Activated CD8-positive, alpha-beta memory T cell treated with anti-CD3 and anti-CD28 coated beads, Interleukin-2, amount 50 U/mL, for 4 hours (primary cell): Measurements from ENCODE around the gene PI4KA.
"Not testable (repeated sequence)": the region's sequence is repeated elsewhere in the genome, so short reads cannot be mapped to it uniquely, and the experiment has no call there.

Experiments
- DNase-seq: peaks from one replicate; pipeline ENCODE4 v3.0.0-alpha.2; 2020

The PI4KA gene

GRCh38 chr22:20773793-20774212, 84.8 kb downstream of the PI4KA start, which contains the start of gene SERPIND1:
TSS of gene SERPIND1 (plus strand) at chr22:20774113. CDS start at chr22:20779313, 5,200 bp downstream.
- DNase-seq = no peak

DNA sequence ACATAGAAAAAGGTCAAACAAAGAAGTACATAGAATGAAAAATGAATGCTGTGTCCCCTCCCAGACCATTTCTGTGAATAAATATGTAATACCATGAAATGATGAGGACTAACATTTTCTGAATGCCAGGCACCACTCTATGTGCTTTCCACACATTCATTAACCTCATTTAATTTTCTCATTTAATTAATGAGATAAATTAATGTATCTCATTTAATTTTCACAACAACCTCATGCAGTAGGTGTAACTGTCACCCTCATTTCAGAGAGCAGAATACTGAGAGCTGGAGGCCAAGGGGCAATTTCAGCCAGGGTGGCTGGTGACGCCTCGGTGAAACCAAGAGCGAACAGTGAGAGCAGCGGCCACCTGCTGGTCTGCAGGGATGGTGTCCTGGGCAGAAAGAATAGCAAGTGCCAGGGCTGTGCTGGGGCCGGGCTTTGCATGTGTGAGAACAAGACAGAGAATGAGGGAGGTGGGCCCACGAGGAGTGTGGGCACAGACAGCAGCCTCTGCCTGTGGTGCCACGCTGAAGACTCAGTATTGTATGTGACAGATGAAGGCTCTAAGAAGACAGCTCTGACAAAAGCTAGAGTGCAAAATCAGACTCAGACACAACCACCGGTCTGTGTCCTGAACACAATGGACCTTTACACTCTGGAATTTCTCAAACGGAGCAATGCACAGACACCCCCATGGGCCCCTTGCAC, 86.5 kb downstream of the PI4KA start:
- no peak for DNase-seq

DNA sequence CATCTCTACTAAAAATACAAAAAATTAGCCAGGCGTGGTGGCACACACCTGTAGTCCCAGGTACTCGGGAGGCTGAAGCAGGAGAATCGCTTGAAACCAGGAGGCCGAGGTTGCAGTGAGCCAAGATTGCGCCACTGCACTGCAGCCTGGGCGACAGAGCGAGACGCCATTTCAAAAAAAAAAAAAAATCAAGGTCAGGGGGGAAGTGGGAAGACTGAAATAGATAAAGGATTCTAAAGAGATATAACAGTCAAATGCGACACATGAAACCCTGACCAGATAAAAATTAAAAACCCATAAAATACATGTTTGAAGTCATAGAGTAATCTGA, 89.2 kb downstream of the PI4KA start:
- DNase-seq = not testable (repeated sequence)

- DNase-seq = no peak
These were observed 92.1 kb downstream of the PI4KA start for GRCh38 chr22:20766530-20766929.

- DNase-seq = no peak
These were observed 92.7 kb downstream of the PI4KA start for GRCh38 chr22:20765938-20766337.

DNA sequence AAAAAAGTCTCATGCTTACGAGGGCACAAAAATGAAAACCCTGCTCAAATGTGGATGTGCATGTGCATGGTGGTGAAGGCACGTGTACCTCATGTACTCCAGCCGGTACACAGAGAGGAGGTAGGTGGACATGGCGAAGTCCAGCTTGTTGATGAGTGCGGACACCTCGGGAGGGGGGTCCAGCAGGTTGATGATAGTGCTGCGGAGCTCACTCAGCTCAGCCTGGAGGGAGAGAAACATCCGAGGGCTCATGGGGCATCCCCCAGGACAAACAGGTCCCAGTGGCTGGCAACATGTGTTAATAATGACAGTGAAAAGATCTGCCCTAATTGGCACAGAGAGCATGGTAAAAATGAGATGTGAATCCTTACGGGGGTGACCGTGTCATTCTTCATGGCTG, 93.9 kb downstream of the PI4KA start:
- DNase-seq = no peak

GRCh38 chr22:20764471-20764720, 94.2 kb downstream of the PI4KA start:
- no peak for DNase-seq

GRCh38 chr22:20763630-20764470, 94.8 kb downstream of the PI4KA start:
- no peak for DNase-seq

DNA sequence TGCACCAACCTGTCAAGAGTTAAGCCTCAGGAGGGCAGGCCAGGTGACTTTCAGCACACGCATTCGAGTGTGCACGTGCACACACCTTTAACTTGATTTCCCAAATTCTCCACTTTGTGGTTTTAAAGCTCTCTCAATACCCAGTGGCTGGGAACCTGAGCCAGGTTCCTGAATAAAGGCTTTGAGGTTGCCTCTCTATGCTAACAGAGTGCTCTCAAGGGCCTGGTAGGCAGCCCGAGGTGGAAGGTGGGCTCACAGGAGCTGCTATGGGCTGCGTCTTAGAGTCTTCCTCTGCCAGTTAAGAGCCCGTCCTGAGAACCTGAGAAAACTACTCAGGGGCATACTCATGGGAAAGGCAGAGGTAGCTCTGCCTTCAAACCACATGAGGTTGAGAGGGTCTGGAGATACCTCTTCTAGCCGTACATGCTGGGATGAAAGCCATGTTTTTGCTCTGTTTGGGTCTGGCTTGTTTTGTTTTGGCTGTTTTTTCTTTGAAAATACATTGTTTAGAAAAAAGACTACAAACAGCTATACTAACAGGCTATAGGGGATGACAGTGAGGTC, 96.3 kb downstream of the PI4KA start:
- no peak for DNase-seq

DNA sequence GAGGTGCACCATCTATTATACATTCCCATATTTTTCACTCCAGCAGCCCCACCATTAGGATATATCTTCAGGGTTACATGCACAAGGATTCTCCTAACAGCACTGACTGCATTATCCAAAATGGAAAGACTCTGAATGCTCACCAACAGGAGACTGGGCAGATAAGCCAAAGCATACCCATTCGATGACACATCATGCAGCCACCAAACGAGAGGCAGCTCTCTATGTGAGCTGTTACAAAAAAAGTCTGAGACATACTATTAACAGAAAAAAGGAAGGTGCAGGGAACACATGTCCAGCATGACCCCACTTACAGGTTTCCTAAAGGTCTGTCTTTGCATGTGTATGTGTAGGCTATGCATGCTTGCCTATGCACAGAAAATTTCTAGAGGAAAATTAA, 97.1 kb downstream of the PI4KA start:
- no peak for DNase-seq

DNA sequence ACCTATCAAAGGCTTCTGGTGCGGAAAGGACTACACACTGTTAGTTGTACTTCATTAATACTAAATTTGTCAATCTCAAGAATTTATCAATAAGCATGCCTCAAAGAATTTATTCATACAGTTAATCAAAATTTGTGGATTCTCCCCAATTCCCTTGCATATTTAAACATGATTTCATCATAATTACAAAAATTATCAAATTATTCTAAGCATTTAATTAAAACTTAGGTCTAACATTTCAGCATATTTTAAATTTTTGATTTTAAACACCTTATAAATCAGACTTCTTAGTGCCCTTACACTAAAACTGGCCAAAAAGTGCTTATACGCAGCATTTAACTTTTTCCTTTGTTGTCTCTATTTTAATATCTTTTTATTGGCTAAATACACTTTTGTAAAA, 98.5 kb downstream of the PI4KA start:
- DNase-seq = no peak

DNA sequence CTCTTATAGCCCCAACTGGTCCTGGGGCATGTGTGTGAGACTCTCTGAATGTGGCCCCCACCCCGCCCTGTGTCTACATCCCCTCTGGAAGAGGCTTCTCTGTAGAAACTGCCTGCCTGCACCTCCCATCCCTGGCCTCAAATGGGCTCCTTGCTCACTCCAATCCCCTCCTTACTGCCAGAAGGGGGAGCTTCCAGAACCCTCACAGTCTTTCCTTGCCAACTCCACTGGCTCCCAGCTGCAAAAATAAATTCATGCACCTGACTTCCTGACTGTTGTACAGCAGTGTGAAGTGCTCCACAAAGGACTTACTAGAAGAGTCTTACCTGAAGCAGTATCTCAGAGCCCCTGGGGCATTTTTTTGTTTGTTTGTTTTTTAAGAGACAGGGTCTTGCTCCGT, 99.9 kb downstream of the PI4KA start:
- no peak for DNase-seq

DNA sequence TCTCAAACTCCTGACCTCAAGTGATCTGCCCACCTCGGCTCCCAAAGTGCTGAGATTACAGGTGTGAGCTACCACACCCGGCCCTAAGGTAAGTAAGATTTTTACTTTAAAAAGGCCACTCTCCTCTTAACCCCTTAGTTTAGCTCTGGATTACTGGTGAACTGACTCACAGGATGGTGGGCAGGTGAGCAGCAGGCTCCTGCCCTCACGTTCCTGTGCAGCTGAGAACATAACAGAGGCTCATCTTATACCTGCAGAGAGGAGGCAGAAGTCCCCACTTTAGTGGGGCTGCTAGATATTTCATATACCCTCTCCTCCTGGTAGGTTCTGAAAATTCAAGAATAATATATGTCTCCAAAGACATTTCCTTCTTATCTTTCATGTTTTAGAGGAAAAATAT, 101.8 kb downstream of the PI4KA start:
- DNase-seq = no peak

DNA sequence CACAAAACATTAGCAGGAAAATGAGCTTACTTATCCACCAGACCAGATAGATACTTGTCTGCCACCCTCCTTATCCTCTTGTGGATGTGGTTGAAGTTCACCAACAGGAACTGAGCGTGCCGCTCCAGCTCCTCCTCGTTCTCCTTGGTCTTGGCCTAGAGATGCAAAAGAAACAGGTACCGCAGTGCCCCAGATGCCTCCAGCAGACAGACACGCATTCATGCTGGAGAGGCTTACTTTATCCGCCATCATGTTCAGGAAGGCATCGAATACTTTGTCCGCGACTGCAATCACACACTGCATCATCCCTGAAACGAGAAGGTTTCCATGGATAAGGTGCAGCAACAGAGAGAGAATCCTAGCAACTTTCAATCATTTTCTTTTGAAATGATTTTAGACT, 105.7 kb downstream of the PI4KA start:
- DNase-seq = no peak

- no peak for DNase-seq
These were observed 106.4 kb downstream of the PI4KA start for GRCh38 chr22:20752104-20752741.

DNA sequence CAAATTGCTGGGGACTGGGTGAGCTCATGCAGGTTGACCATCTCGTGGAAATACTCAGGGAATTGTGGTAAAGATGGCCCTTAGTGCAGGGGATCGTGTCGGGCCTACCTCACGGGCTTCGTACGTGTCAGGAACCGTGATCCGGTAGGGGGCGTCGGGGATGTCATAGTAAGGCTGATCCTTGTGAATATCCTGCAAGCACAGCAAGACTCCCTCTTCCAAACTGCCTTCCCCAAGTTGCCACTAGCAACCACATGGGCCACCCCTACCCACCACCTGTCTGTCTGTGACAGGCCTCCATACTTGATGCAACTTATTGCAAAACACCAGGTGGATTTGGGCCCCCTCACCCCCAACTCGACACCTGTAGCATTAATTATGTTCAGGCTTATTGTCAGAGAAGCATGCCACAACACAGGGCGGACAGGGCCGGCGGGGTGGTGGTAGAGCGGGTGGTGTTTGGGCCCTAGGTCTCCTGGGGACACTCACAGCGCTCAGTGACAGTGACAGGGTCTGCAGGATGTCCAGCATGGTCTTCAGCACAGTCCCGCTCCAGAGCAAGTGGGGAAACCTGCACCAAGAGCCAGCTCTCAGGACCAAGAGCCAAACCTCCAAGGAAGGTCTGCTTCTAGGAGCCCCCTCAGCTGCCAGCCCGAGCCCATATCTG, 107.3 kb downstream of the PI4KA start:
- DNase-seq = no peak

GRCh38 chr22:20750461-20751184, 108.0 kb downstream of the PI4KA start:
- peak; percentile 36 for DNase-seq

- DNase-seq = no peak
These were observed 109.2 kb downstream of the PI4KA start for GRCh38 chr22:20749453-20749852.

DNA sequence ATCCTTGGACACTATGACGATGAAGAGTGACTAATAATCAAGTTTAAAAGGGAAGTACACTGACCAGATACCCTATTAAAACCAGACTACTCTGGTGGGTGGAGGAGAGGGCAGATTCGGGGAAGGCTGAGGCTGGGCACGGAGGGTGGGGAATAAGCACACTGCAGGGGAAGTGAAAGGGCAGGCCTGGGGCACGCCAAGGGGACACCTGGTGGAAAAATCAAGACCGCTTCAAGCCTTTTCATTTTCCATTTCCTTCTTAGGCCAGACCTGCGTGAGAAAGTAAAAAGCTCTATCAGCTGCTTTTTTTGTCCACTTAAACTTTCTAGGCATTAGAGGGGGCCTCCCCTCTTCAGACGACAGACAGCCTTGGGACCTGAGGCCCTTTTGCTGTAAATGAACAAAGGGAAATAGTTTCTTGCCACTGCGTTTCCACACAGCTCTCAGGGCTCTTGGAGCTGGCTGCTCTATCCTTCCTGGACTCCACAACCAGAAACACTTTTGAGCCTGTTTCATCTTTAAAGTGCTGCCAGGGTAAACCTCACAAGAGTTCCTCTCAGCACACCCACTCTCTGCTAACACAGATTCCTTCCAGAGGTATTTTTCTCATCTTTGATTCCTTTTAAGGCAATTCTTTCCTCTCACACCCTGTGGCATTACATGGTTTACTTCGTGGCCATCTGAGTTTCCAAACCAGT, 109.7 kb downstream of the PI4KA start:
- no peak for DNase-seq

- no peak for DNase-seq
These were observed 110.5 kb downstream of the PI4KA start for GRCh38 chr22:20748082-20748481.

- DNase-seq = no peak
These were observed 111.4 kb downstream of the PI4KA start for GRCh38 chr22:20747223-20747622.
